HEK293 (cell line): ENCODE results near the gene KLHDC7B.

Source experiments
- ATF2 ChIP-seq: fragments of 450-650 bp; formaldehyde crosslinking; IDR thresholded peaks from 2 replicates; pipeline ENCODE4 v1.5.1; 2016; ENCODE audit warnings: missing biosample characterization, missing genetic modification characterization, low read depth
- KLF1 ChIP-seq: fragments of 450-650 bp; formaldehyde crosslinking; IDR thresholded peaks from 2 replicates; pipeline ENCODE4 v1.5.1; 2016; ENCODE audit warnings: missing biosample characterization, missing genetic modification characterization
- KLF10 ChIP-seq: fragments of 450-650 bp; IDR thresholded peaks from 2 replicates; pipeline ENCODE4 v1.5.1; 2018; ENCODE audit warnings: missing biosample characterization, mild to moderate bottlenecking, missing genetic modification characterization
- RBAK ChIP-seq: fragments of 450-650 bp; formaldehyde crosslinking; IDR thresholded peaks from 2 replicates; pipeline ENCODE4 v1.5.1; 2016; ENCODE audit warnings: missing biosample characterization, missing genetic modification characterization
- TCF7L2 ChIP-seq: IDR thresholded peaks from 2 replicates; pipeline ENCODE4 v1.6.1; 2011; ENCODE audit warnings: low read depth, mild to moderate bottlenecking, inconsistent platforms, low read length, moderate library complexity, borderline replicate concordance
- YY1 ChIP-seq: fragments of 450-650 bp; formaldehyde crosslinking; IDR thresholded peaks from 2 replicates; pipeline ENCODE4 v1.5.1; 2018; ENCODE audit warnings: missing biosample characterization, missing genetic modification characterization
- ZBTB1 ChIP-seq: fragments of 450-650 bp; formaldehyde crosslinking; IDR thresholded peaks from 2 replicates; pipeline ENCODE4 v1.5.1; 2016; ENCODE audit warnings: missing biosample characterization, missing genetic modification characterization
- ZFP37 ChIP-seq: fragments of 450-650 bp; formaldehyde crosslinking; IDR thresholded peaks from 2 replicates; pipeline ENCODE4 v1.5.1; 2016; ENCODE audit warnings: missing biosample characterization, missing genetic modification characterization
- ZNF10 ChIP-seq: fragments of 450-650 bp; formaldehyde crosslinking; IDR thresholded peaks from 2 replicates; pipeline ENCODE4 v1.5.1; 2017; ENCODE audit warnings: missing biosample characterization, missing genetic modification characterization
- ZNF114 ChIP-seq: fragments of 450-650 bp; formaldehyde crosslinking; IDR thresholded peaks from 2 replicates; pipeline ENCODE4 v1.5.0; 2017; ENCODE audit warnings: missing biosample characterization, missing genetic modification characterization
- ZNF146 ChIP-seq: fragments of 450-650 bp; formaldehyde crosslinking; IDR thresholded peaks from 2 replicates; pipeline ENCODE4 v1.5.1; 2016; ENCODE audit warnings: missing biosample characterization, missing genetic modification characterization
- ZNF174 ChIP-seq: fragments of 450-650 bp; formaldehyde crosslinking; IDR thresholded peaks from 2 replicates; pipeline ENCODE4 v1.5.0; 2017; ENCODE audit warnings: missing biosample characterization, mild to moderate bottlenecking, missing genetic modification characterization
- ZNF2 ChIP-seq: fragments of 450-650 bp; formaldehyde crosslinking; IDR thresholded peaks from 2 replicates; pipeline ENCODE4 v1.5.1; 2016; ENCODE audit warnings: missing biosample characterization, missing genetic modification characterization
- ZNF202 ChIP-seq: fragments of 450-650 bp; formaldehyde crosslinking; IDR thresholded peaks from 2 replicates; pipeline ENCODE4 v1.5.1; 2016; ENCODE audit warnings: missing biosample characterization, missing genetic modification characterization, borderline replicate concordance
- ZNF214 ChIP-seq: fragments of 450-650 bp; formaldehyde crosslinking; IDR thresholded peaks from 2 replicates; pipeline ENCODE4 v1.5.1; 2017; ENCODE audit warnings: missing biosample characterization, mild to moderate bottlenecking, missing genetic modification characterization, borderline replicate concordance
- ZNF324 ChIP-seq: fragments of 450-650 bp; formaldehyde crosslinking; IDR thresholded peaks from 2 replicates; pipeline ENCODE4 v1.5.1; 2016; ENCODE audit warnings: missing biosample characterization, missing genetic modification characterization
- ZNF341 ChIP-seq: fragments of 450-650 bp; formaldehyde crosslinking; IDR thresholded peaks from 2 replicates; pipeline ENCODE4; 2016; ENCODE audit warnings: low read depth, missing biosample characterization, missing genetic modification characterization
- ZNF362 ChIP-seq: fragments of 450-650 bp; formaldehyde crosslinking; IDR thresholded peaks from 2 replicates; pipeline ENCODE4 v1.5.1; 2016; ENCODE audit warnings: missing biosample characterization, missing genetic modification characterization
- ZNF449 ChIP-seq: fragments of 450-650 bp; formaldehyde crosslinking; IDR thresholded peaks from 2 replicates; pipeline ENCODE4 v1.5.1; 2017; ENCODE audit warnings: missing biosample characterization, mild to moderate bottlenecking, missing genetic modification characterization, moderate library complexity
- ZNF501 ChIP-seq: fragments of 450-650 bp; formaldehyde crosslinking; IDR thresholded peaks from 2 replicates; pipeline ENCODE4 v1.5.1; 2016; ENCODE audit warnings: missing biosample characterization, missing genetic modification characterization
- ZNF514 ChIP-seq: fragments of 450-650 bp; formaldehyde crosslinking; IDR thresholded peaks from 2 replicates; pipeline ENCODE4 v1.5.1; 2016; ENCODE audit warnings: missing biosample characterization, missing genetic modification characterization
- ZNF558 ChIP-seq: fragments of 450-650 bp; formaldehyde crosslinking; IDR thresholded peaks from 2 replicates; pipeline ENCODE4 v1.5.1; 2016; ENCODE audit warnings: missing biosample characterization, missing genetic modification characterization
- ZNF561 ChIP-seq: fragments of 450-650 bp; IDR thresholded peaks from 2 replicates; pipeline ENCODE4 v1.5.1; 2018; ENCODE audit warnings: missing biosample characterization, missing genetic modification characterization, borderline replicate concordance
- ZNF571 ChIP-seq: fragments of 450-650 bp; formaldehyde crosslinking; IDR thresholded peaks from 2 replicates; pipeline ENCODE4 v1.5.0; 2017; ENCODE audit warnings: missing biosample characterization, missing genetic modification characterization
- ZNF623 ChIP-seq: fragments of 450-650 bp; formaldehyde crosslinking; IDR thresholded peaks from 2 replicates; pipeline ENCODE4 v1.5.1; 2016; ENCODE audit warnings: missing biosample characterization, missing genetic modification characterization
- ZNF626 ChIP-seq: fragments of 450-650 bp; sonication (Bioruptor Pico); formaldehyde crosslinking; IDR thresholded peaks from 2 replicates; pipeline ENCODE4 v1.5.1; 2018; ENCODE audit warnings: missing biosample characterization, missing genetic modification characterization, inconsistent platforms
- ZNF629 ChIP-seq: fragments of 450-650 bp; formaldehyde crosslinking; IDR thresholded peaks from 2 replicates; pipeline ENCODE4 v1.5.1; 2017; ENCODE audit warnings: missing biosample characterization, missing genetic modification characterization
- ZNF645 ChIP-seq: fragments of 450-650 bp; formaldehyde crosslinking; IDR thresholded peaks from 2 replicates; pipeline ENCODE4; 2016; ENCODE audit warnings: missing biosample characterization, missing genetic modification characterization
- ZNF747 ChIP-seq: fragments of 450-650 bp; formaldehyde crosslinking; IDR thresholded peaks from 2 replicates; pipeline ENCODE4 v1.5.1; 2016; ENCODE audit warnings: missing biosample characterization, missing genetic modification characterization
- TF ChIP-seq, protein P1 (sequence below): fragments of 450-650 bp; formaldehyde crosslinking; IDR thresholded peaks from 2 replicates; pipeline ENCODE4 v1.5.1; 2017; ENCODE audit warnings: missing biosample characterization, missing genetic modification characterization
- TF ChIP-seq, protein P2 (sequence below): fragments of 450-650 bp; formaldehyde crosslinking; optimal IDR thresholded peaks from 2 replicates; pipeline ENCODE3; 2016; ENCODE audit warnings: missing biosample characterization, mild to moderate bottlenecking, missing genetic modification characterization

KLHDC7B gene

DNA sequence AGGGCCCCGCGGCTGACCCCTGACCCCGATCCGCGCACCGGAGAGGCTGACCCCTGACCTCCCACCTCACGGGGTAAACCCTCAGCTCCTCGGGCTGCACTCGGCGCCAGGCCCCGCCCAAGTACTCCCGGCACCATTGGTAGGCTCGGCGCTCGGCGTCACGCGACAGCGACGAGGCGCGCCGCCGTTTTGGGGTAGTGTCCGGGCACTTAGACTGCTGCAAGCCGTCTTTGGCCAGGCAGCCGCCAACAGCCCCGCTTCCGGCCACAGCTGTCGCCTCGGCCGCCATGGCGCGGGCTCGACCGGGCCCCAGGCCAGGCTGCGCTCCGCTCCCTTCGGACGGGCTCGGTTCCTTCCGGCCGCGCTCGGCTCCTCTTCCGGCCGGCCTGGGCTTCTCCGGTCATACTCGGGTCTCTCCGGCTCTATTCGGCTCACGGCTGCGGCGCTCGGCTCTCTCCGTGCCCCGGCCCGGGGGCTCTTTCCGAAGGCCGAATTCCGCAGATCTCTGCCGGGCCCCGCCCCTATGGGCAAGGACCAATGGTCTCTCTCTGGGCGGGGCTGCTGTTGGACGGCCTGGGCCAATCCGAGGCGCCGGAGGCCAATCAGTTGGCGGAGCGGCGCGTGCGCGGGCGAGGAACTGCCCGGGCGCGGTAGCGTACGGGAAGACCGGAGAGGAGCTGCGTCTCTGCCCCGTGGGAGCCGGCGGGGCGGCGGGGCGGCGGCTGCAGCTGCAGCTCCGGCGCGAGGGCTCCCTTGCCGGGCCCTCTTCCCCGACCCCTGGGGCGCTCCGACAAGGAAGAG, 37.0 kb downstream of the KLHDC7B start, which contains the start of gene CHKB (continued):
- TF ChIP-seq ZNF747 (tag by site-specific recombination), result no peak
- TF ChIP-seq, protein P1, sequence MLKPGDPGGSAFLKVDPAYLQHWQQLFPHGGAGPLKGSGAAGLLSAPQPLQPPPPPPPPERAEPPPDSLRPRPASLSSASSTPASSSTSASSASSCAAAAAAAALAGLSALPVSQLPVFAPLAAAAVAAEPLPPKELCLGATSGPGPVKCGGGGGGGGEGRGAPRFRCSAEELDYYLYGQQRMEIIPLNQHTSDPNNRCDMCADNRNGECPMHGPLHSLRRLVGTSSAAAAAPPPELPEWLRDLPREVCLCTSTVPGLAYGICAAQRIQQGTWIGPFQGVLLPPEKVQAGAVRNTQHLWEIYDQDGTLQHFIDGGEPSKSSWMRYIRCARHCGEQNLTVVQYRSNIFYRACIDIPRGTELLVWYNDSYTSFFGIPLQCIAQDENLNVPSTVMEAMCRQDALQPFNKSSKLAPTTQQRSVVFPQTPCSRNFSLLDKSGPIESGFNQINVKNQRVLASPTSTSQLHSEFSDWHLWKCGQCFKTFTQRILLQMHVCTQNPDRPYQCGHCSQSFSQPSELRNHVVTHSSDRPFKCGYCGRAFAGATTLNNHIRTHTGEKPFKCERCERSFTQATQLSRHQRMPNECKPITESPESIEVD, result no peak
- no peak for TF ChIP-seq ZNF629 (tag by site-specific recombination)
- TF ChIP-seq ZFP37 (tag by site-specific recombination), result peak; percentile 31; the same call in 1 of the 2 replicates
- peak; percentile 47 for TF ChIP-seq KLF1 (tag by site-specific recombination)
- no peak for TF ChIP-seq ZNF514 (tag by site-specific recombination)
- TF ChIP-seq TCF7L2, result no peak
- peak; percentile 68 for TF ChIP-seq ZNF449 (tag by site-specific recombination)
- TF ChIP-seq ZNF623 (tag by site-specific recombination), result no peak
- no peak for TF ChIP-seq ZNF561
- peak; percentile 95 for TF ChIP-seq YY1 (tag by site-specific recombination)
- TF ChIP-seq, protein P2, sequence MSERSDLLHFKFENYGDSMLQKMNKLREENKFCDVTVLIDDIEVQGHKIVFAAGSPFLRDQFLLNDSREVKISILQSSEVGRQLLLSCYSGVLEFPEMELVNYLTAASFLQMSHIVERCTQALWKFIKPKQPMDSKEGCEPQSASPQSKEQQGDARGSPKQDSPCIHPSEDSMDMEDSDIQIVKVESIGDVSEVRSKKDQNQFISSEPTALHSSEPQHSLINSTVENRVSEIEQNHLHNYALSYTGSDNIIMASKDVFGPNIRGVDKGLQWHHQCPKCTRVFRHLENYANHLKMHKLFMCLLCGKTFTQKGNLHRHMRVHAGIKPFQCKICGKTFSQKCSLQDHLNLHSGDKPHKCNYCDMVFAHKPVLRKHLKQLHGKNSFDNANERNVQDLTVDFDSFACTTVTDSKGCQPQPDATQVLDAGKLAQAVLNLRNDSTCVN (tag by site-specific recombination), result peak; percentile 94
- no peak for TF ChIP-seq ZNF645 (tag by site-specific recombination)
- TF ChIP-seq ZNF10 (tag by site-specific recombination), result peak; percentile 84; the same call in 1 of the 2 replicates
- no peak for TF ChIP-seq ZNF146
- peak; percentile 40; the same call in 1 of the 2 replicates for TF ChIP-seq ZNF501
- TF ChIP-seq ZNF114 (tag by site-specific recombination), result no peak
- TF ChIP-seq ZNF341, result peak; percentile 62; the same call in 1 of the 2 replicates
- peak; percentile 31; the same call in 1 of the 2 replicates for TF ChIP-seq ZNF324 (tag by site-specific recombination)
- TF ChIP-seq ZNF2 (tag by site-specific recombination), result peak; percentile 76
- no peak for TF ChIP-seq ZNF174
- no peak for TF ChIP-seq ZNF362 (tag by site-specific recombination)
- TF ChIP-seq ZNF202 (tag by site-specific recombination), result no peak
- no peak; the same call in 1 of the 2 replicates for TF ChIP-seq KLF10
- TF ChIP-seq ZBTB1 (tag by site-specific recombination), result peak; percentile 23; the same call in 1 of the 2 replicates
- TF ChIP-seq ZNF626, result no peak
- no peak for TF ChIP-seq RBAK (tag by site-specific recombination)
- TF ChIP-seq ZNF571 (tag by site-specific recombination), result no peak
- TF ChIP-seq ATF2 (tag by site-specific recombination), result no peak
- no peak for TF ChIP-seq ZNF558
- no peak for TF ChIP-seq ZNF214 (tag by site-specific recombination)
